HEK293 (cell line): ENCODE measurements around the gene TDP1.

ENCODE experiments used
- CTCF ChIA-PET: fragments of 350-600 bp; formaldehyde crosslinking; extraction: SDS; loops from one replicate; lab custom pipeline; 2021; ENCODE audit warnings: antibody characterized with exemption; lab: Yijun Ruan, JAX
- POLR2A ChIA-PET: fragments of 300-600 bp; formaldehyde crosslinking; extraction: SDS; loops from one replicate; lab custom pipeline; 2020; ENCODE audit warnings: antibody characterized with exemption, inconsistent platforms; lab: Yijun Ruan, JAX
- H3K27ac ChIP-seq: fragments of 200-500 bp; sonication (Bioruptor generic); 2 replicates; pipeline ENCODE4 v1.5.1; 2014; ENCODE audit warnings: low read depth, low read length, control low read depth, inconsistent platforms; ENCODE audit errors: extremely low read depth
- H3K36me3 ChIP-seq, 2 experiments: fragments of 200-500 bp in 1 of 2; sonication (Bioruptor generic) in 1 of 2; 1 replicate in 1 of 2; 2 replicates in 1 of 2; pipeline ENCODE4 v1.5.1; 2014 to 2017; ENCODE audit warnings: inconsistent platforms in 2 of 2, low read length in 2 of 2; ENCODE audit not compliant: control insufficient read depth in 2 of 2, insufficient read depth in 1 of 2
- H3K4me1 ChIP-seq: fragments of 200-500 bp; sonication (Bioruptor generic); 2 replicates; pipeline ENCODE4 v1.5.1; 2014; ENCODE audit warnings: mild to moderate bottlenecking, low read length, inconsistent platforms; ENCODE audit not compliant: control insufficient read depth, insufficient read depth
- H3K4me3 ChIP-seq: 2 replicates; pipeline ENCODE4 v1.5.1; 2011; ENCODE audit warnings: low read depth, mild to moderate bottlenecking, control low read depth, low read length, moderate library complexity
- H3K9me3 ChIP-seq: fragments of 200-500 bp; sonication (Bioruptor generic); 2 replicates; pipeline ENCODE4 v1.5.1; 2014; ENCODE audit warnings: low read depth, low read length, inconsistent platforms; ENCODE audit not compliant: control insufficient read depth, insufficient read depth
- HOXC10 ChIP-seq: sonication (generic); formaldehyde crosslinking; IDR thresholded peaks from 2 replicates; pipeline ENCODE4 v1.8.1; 2023; ENCODE audit warnings: mild to moderate bottlenecking, missing genetic modification reagents
- PATZ1 ChIP-seq: fragments of 450-650 bp; formaldehyde crosslinking; IDR thresholded peaks from 2 replicates; pipeline ENCODE4 v1.5.1; 2016; ENCODE audit warnings: missing biosample characterization, missing genetic modification characterization
- SETDB1 ChIP-seq: IDR thresholded peaks from one replicate; pipeline ENCODE4 v1.6.1; 2017; ENCODE audit warnings: mild to moderate bottlenecking, low read length, moderate library complexity, mixed read lengths; ENCODE audit not compliant: insufficient read length
- YY1 ChIP-seq: fragments of 450-650 bp; formaldehyde crosslinking; IDR thresholded peaks from 2 replicates; pipeline ENCODE4 v1.5.1; 2018; ENCODE audit warnings: missing biosample characterization, missing genetic modification characterization
- ZBTB26 ChIP-seq: fragments of 450-650 bp; formaldehyde crosslinking; optimal IDR thresholded peaks from 2 replicates; pipeline ENCODE3; 2016; ENCODE audit warnings: missing biosample characterization, mild to moderate bottlenecking, missing genetic modification characterization
- ZBTB49 ChIP-seq: fragments of 450-650 bp; formaldehyde crosslinking; IDR thresholded peaks from 2 replicates; pipeline ENCODE4 v1.5.1; 2016; ENCODE audit warnings: missing biosample characterization, missing genetic modification characterization, low read depth
- ZFP3 ChIP-seq: fragments of 450-650 bp; formaldehyde crosslinking; IDR thresholded peaks from 2 replicates; pipeline ENCODE4 v1.5.1; 2016; ENCODE audit warnings: low read depth, missing biosample characterization, missing genetic modification characterization
- ZNF148 ChIP-seq: fragments of 450-650 bp; formaldehyde crosslinking; IDR thresholded peaks from 2 replicates; pipeline ENCODE4 v1.5.0; 2017; ENCODE audit warnings: missing biosample characterization, missing genetic modification characterization, borderline replicate concordance
- ZNF202 ChIP-seq: fragments of 450-650 bp; formaldehyde crosslinking; IDR thresholded peaks from 2 replicates; pipeline ENCODE4 v1.5.1; 2016; ENCODE audit warnings: missing biosample characterization, missing genetic modification characterization, borderline replicate concordance
- ZNF223 ChIP-seq: fragments of 450-650 bp; formaldehyde crosslinking; IDR thresholded peaks from 2 replicates; pipeline ENCODE4 v1.5.1; 2016; ENCODE audit warnings: missing biosample characterization, missing genetic modification characterization
- ZNF394 ChIP-seq: fragments of 450-650 bp; formaldehyde crosslinking; IDR thresholded peaks from 2 replicates; pipeline ENCODE4 v1.5.1; 2016; ENCODE audit warnings: missing biosample characterization, missing genetic modification characterization, mild to moderate bottlenecking, moderate library complexity, borderline replicate concordance
- ZNF404 ChIP-seq: fragments of 450-650 bp; formaldehyde crosslinking; IDR thresholded peaks from 2 replicates; pipeline ENCODE4 v1.5.1; 2017; ENCODE audit warnings: missing biosample characterization, missing genetic modification characterization
- ZNF416 ChIP-seq: fragments of 450-650 bp; formaldehyde crosslinking; IDR thresholded peaks from 2 replicates; pipeline ENCODE4 v1.5.1; 2016; ENCODE audit warnings: missing biosample characterization, missing genetic modification characterization
- ZNF514 ChIP-seq: fragments of 450-650 bp; formaldehyde crosslinking; IDR thresholded peaks from 2 replicates; pipeline ENCODE4 v1.5.1; 2016; ENCODE audit warnings: missing biosample characterization, missing genetic modification characterization
- ZNF610 ChIP-seq: fragments of 450-650 bp; formaldehyde crosslinking; IDR thresholded peaks from 2 replicates; pipeline ENCODE4 v1.5.1; 2016; ENCODE audit warnings: missing biosample characterization, missing genetic modification characterization, borderline replicate concordance
- ZNF623 ChIP-seq: fragments of 450-650 bp; formaldehyde crosslinking; IDR thresholded peaks from 2 replicates; pipeline ENCODE4 v1.5.1; 2016; ENCODE audit warnings: missing biosample characterization, missing genetic modification characterization
- ZNF624 ChIP-seq: fragments of 450-650 bp; formaldehyde crosslinking; IDR thresholded peaks from 2 replicates; pipeline ENCODE4 v1.5.1; 2017; ENCODE audit warnings: missing biosample characterization, missing genetic modification characterization
- ZNF664 ChIP-seq: fragments of 450-650 bp; formaldehyde crosslinking; IDR thresholded peaks from 2 replicates; pipeline ENCODE4 v1.5.1; 2016; ENCODE audit warnings: missing biosample characterization, missing genetic modification characterization
- ZNF670 ChIP-seq: fragments of 450-650 bp; formaldehyde crosslinking; IDR thresholded peaks from 2 replicates; pipeline ENCODE4 v1.5.1; 2016; ENCODE audit warnings: missing biosample characterization, missing genetic modification characterization, low read depth
- ZSCAN23 ChIP-seq: fragments of 450-650 bp; formaldehyde crosslinking; IDR thresholded peaks from 2 replicates; pipeline ENCODE4 v1.5.1; 2016; ENCODE audit warnings: missing biosample characterization, missing genetic modification characterization

TDP1 gene

GRCh38 chr14:90045616-90046015, 89.9 kb downstream of the TDP1 start:
- no peak for TF ChIP-seq ZBTB26 (tag by site-specific recombination)
- POLR2A ChIA-PET = no interaction called here
- no peaks in the 10 kb centered on the region for H3K9me3 ChIP-seq
- H3K36me3 ChIP-seq = peaks cover 0 to 33% of the 10 kb centered on the region in 2 experiments; a peak in 1 of 3 replicates
- CTCF ChIA-PET = no interaction called here
- no peaks in the 10 kb centered on the region for H3K4me1 ChIP-seq
- H3K4me3 ChIP-seq = no peak overlapping the region
- H3K27ac ChIP-seq = no peak overlapping the region

GRCh38 chr14:90049390-90049789, 93.7 kb downstream of the TDP1 start:
- H3K4me3 ChIP-seq = no peak overlapping the region
- TF ChIP-seq ZNF202 (tag by site-specific recombination) (no peak), HOXC10 (CRISPR knock-in tag) (no peak), SETDB1 (no peak), ZSCAN23 (tag by site-specific recombination) (no peak), YY1 (tag by site-specific recombination) (no peak), ZBTB49 (tag by site-specific recombination) (no peak), ZNF394 (tag by site-specific recombination) (no peak), PATZ1 (tag by site-specific recombination) (no peak), ZNF514 (tag by site-specific recombination) (no peak), ZNF624 (no peak), ZNF223 (no peak), ZNF664 (tag by site-specific recombination) (no peak), ZNF623 (tag by site-specific recombination) (no peak), ZNF148 (tag by site-specific recombination) (no peak), ZNF670 (tag by site-specific recombination) (no peak), ZFP3 (tag by site-specific recombination) (no peak), ZNF416 (no peak), ZNF404 (tag by site-specific recombination) (no peak), ZNF610 (tag by site-specific recombination) (no peak)
- TF ChIP-seq, all 188 proteins: peak for 0
- Histone ChIP-seq H3K9me3 (no peaks in the 10 kb centered on the region), H3K27ac (no peak overlapping the region), H3K4me1 (no peaks in the 10 kb centered on the region), H3K36me3 (peaks cover 0 to 10% of the 10 kb centered on the region in 2 experiments; a peak in 1 of 3 replicates)
- ChIA-PET POLR2A (no interaction called here), CTCF (no interaction called here)
